CD1c-positive myeloid dendritic cell (primary cell): ENCODE measurements around the gene BMPER.

Experiments used
- DNase-seq: peaks from one replicate; pipeline ENCODE4 v3.0.0-alpha.2; 2016; ENCODE audit errors: extremely low spot score

Gene BMPER

DNA sequence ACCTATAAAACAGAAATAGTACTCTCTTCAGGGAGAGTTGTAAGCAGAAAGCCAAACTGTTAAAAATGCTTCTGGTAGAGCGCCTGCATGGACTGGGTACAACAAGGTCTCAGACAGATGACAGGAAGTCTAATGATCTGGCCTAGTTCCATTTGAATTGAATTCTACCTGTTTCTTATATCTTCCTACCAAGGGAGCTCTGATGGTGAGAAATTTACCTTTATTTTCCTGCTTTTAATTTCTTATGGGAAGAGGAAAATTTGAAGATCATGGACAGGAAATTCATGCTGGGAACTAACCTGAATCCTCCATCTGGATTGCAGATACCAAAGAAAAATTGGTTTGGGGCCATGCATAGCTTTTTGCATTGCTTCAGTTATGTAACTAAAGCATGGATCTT, 63.3 kb downstream of the BMPER start:
- no peak for DNase-seq

- DNase-seq, result no peak
Observed at GRCh38 chr7:33970536-33970935, 65.2 kb downstream of the BMPER start.

DNA sequence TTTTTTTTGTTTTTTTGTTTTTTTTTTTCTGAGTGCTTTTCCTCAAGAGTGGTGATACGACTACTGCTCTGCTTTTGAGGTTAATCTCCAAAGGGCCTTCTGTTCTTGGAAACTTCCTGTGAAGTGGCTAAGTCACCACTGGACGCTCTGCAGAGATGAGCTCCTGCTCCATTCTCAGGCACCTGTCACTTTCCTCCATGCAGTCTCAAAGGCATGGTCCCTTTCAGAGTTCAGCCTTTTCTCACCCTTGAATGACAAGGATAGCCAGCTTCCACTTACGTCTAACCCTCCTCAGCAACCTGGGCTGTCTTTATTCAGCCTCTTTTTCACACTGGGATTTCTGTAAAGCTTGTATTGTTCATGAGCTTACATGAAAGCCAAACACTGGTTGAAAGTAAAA, 65.8 kb downstream of the BMPER start:
- no peak for DNase-seq

GRCh38 chr7:33973231-33974015, 68.1 kb downstream of the BMPER start:
- no peak for DNase-seq

DNA sequence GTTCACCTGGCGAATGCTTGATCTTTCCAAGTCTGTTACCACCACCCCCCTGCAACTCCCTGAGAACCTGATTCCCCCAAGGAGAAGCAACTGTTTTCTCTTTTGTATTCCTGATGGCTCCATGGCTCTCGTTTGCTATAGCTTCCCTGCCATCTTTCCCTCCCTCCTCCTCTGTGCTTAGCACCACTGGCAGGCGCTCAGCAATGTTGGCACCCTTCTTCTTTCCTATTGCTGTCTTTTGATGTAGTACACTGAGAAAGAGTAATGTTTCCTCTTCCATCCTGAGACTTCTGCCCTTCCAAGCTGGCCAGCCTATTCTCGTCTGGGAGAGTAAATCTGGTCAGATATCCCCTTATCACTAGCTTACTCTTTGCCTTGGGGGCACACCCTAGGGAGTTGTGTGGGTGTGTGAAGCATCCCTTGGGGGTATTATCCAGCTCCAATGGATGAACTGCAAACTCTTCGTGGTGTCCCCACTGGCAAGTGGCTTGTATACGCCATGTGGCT, 74.0 kb downstream of the BMPER start:
- DNase-seq, result no peak

- DNase-seq, result no peak
Observed at GRCh38 chr7:33979807-33980355, 74.5 kb downstream of the BMPER start.

DNA sequence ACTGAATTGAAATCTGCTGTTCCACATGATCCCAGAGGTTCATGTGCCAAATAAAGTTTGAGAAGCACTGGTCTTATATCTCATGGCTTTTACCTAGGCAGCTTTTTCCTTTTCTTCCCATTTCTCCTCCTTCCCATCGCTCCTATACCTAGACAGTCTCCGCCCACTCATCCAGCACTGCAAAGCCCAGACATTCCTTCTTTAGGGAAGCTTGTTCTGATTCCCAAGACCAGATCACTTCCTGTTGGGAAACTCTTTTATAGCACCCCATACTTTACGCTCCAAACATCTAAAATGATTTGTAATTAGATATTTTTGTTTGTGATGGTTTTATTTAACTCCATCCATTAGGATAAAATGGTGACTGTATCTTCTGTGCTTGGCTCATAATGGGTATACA, 75.9 kb downstream of the BMPER start:
- DNase-seq, result no peak

GRCh38 chr7:33981671-33982424, 76.5 kb downstream of the BMPER start:
- DNase-seq, result no peak

DNA sequence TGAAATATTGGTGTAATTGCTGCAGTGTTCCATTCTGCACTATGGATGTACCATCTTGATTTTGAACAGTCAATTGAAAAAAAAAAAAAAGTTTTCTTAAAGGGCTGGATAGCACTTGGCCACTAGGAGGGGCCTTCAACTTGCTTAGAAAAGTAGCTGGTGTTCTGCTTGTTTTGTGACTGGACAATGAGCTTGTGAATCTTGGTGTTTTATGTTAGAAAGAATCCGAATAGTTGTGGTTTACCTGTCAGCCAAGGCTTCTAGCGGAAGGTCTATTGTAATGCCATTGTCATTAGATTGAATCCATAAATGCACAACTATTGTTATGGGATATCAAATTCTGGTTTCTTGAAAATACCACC, 77.1 kb downstream of the BMPER start:
- DNase-seq, result no peak

- DNase-seq, result no peak
Observed at GRCh38 chr7:33986451-33986850, 81.1 kb downstream of the BMPER start.

DNA sequence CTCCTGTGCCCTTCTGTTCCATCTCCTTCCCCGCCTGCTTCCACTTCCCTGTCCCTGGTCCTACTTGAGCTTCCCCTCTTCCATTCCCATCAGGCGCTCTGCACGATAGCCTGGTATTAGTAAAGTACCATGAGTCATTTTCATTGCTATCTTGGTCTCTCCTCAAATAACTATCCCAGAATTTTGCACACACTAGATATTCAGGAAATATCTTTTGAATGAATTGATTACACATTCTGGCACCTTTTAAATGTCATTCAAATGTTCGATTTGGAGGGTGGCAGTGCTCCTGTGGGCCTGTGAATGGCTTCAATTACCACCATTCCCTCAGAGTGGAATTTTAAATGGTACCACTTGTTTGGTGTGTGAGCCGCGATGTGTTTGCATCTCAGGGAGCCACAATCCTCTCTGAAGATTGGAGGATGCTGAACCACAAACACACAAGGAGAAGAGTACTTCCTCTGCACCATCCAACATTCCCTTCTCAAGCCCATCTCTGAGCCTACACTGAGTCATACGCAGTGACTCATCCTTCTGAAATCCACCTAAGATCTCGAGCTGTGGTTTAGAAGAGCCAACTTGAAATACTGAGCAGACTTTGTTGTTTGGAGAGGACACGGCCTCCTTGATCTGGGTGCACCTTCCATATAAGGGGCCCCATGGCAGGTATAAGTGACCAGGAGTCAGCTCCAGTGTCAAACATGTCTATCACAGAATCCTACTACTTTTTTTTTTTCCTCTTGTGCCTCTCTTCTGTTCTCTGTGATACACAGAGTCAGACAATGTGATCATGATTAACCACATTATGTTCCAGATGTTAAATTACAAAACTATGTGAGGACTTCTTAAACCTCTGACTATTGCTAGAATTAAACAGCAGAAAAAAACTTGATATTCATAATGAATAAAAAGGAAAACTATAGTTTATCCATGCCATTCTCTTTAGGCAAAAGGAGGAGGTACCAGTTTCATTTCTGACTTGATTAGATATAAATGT, 81.9 kb downstream of the BMPER start:
- no peak for DNase-seq

DNA sequence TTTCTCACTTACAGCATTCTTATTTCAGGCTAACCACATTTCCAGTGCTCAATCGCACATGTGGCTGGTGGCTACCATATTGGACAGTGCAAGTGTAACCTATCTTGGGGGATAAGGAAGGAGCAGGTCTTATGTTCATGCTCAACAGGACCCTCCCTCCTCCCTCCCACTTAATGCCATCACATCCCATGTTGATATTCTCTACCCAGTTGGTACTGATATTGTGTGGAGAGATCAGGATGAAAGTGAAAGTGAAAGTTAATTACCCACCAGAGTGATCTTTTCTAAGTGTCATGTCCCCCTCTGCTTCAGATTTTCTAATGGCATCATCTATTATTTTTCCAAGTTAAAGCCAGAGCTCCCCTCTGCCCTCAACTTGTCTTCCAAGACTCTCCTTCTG, 91.6 kb downstream of the BMPER start:
- no peak for DNase-seq

DNA sequence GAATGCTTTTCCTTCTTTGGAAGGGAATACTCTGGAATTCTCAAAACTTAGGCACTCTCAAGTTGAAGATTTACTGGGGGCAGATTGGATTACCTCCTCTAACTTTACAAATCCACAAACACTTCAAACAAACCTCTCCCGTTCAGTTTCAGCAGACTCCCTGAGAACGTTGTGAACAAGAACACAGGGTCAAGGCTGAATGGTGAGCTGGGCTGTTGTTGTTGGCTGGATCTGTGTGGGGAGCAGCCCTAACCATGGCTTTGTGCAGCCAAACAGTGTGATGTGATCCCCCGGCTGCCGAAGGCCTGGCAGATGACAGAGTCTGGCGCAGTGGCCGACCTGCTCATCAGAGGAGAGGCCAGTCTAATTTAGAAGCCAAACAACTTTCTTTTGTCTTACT, 93.1 kb downstream of the BMPER start:
- no peak for DNase-seq

DNA sequence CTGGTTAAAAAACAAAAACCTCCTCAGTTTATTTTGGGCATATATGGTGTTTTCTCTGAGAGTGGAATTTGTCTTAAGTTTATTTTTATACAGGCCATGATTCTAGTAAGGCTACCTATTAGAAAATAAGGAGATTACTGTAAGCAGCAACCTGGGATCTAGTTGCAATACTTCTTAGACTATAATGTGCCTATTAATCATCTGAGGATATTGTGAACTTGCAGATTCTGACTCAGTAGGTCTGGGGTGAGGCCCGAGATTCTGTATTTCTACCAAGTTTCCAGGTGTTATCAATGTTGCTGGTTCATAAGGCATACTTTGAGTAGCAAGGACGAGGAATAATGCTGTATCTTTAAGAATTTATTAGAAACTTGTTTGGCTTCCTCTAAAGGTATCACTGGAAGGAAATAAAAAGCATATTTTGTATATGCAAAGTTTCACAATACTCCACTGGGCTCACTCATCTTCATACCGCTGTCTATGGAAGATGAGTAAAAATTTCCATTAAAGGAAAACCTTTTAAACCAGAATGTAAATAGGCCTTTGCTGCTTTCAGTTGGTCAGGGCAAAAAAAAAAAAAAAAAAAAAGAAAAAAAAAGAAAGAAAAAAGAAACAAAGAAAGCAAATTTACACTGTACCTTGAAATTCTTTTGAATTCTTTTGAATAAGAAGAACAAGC, 105.8 kb downstream of the BMPER start:
- DNase-seq, result no peak

DNA sequence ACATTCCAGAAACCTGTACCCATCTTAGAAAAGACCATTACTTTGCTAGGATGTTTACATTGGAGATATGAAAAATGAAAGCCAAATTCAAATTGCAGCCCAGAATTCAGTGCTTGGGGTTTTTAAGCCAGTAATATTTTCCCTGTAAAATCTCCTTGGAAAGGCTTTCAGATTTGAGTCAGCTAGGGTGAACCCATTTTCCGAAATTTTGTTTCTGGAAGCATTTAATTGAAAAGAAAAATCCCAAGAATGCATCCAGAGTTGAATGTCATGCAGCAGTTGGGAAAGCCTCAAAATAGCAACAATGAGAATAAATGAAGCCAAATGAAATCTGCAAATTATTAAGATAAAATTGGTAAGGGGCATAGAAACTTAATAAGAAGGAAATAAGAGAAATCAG, 106.4 kb downstream of the BMPER start:
- no peak for DNase-seq

DNA sequence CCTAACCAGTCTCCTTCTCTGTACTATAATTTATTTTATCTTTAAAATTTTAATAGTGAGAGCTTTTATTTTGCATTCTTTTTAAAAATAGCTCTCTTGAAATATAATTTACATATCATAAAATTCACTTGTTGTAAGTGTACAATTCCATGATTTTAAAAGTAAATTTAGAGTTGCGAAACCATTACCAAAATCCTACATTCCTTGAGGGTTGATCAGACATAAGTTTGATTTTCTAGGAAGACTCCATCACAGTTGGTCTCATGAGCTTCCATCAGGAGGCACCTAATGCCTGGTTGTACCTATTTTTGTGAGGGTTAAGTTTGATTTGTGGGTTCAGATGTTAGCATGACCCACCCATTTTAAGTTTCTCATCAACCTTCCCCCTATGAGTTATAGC, 108.1 kb downstream of the BMPER start:
- DNase-seq, result no peak

- no peak for DNase-seq
Observed at GRCh38 chr7:34015651-34016050, 110.3 kb downstream of the BMPER start.

DNA sequence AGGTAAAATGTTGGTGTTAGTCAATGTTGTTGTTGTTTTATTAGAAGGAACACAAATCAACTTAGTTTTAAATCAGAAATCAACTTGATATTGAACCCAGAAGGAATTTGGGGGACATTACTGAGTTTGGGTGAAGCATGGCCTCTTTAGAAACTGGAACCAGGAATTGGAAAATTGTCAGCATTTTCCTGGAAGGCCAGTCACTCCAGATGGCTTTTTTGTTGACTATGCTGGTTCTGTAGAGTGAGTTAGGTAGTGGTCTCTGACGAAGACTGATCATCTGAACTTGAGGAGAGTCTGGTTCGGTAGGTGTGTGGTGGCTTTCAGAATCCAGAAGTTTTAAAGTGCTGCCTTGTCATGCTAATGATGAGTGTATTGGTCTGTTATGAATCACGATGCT, 111.5 kb downstream of the BMPER start:
- DNase-seq, result no peak

DNA sequence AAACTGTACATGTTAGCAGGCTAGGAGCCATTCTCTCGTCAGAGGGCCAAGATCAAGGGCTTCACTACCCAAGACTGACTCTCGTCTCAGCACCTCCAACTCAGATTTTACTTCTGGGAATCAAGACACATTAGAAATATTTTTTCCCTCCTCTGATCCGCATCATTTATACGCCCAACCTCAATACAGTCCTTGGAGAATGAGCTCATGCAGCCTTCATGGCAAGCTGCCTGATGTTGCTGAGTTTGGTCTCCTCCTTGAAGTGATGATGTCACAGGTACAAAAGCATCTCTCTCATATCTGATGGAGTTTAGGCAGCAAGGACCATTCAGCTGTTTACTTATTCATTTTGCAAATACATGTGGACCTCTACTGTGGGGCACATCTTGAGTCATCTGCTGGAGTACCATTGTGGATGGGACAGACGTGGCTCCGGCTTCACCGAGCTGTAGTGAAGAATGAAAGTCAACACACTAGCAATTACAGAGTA, 114.0 kb downstream of the BMPER start:
- no peak for DNase-seq

DNA sequence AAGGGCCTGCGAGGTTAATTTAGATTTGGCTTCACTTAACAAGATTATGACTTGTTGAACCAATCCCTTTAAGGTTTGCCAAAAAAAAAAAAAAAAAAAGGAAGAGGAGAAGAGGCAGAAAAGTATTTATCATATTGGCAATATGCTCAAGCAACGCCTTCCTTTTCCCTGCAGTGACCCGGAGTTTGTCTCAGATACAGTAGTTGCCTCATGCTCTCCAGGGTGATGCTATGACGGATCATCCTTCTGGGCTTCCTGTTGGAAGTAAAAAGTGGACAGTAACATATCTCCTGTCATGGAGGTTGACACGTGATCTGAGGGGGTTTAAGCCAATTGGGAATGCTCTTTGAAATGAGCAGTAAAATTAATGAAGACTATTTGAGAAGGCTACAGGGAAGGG, 117.3 kb downstream of the BMPER start:
- no peak for DNase-seq

DNA sequence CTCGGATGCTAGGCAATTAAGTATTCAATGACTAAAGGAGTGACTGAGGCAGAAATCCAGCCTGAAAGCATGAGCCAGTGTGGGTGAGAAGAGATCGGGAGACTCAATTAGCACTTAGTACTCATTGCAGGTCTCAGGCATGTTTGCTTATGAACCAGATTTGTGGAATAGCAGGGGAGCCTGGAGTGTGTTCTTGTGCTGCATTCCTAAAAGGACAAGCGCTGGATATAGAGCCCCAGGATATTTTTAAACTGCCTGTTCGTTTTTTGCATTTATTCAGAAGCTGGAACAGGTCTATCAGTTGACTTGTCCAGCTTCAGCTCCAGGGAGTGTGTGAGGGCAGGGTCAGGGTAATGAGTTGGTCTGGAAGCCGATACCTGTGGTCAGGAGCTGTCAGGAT, 120.3 kb downstream of the BMPER start:
- DNase-seq, result no peak
